ENCODE measurements around the gene RAI14.

Gene RAI14

GRCh38 chr5:34857161-34857560 lies 201.0 kb downstream of the RAI14 start:
- no peak for DNase-seq (ENCODE audit: low read depth)

- DNase-seq (ENCODE audit: low read depth), result no peak
These were observed 201.8 kb downstream of the RAI14 start for GRCh38 chr5:34857894-34858293.

- DNase-seq (ENCODE audit: low read depth), result no peak
These were observed 202.7 kb downstream of the RAI14 start for GRCh38 chr5:34858790-34859189.

GRCh38 chr5:34859253-34859652 lies 203.1 kb downstream of the RAI14 start:
- DNase-seq (ENCODE audit: low read depth), result no peak

- no peak for DNase-seq (ENCODE audit: low read depth)
These were observed 207.8 kb downstream of the RAI14 start for GRCh38 chr5:34863946-34864345.

GRCh38 chr5:34865091-34865490 lies 209.0 kb downstream of the RAI14 start:
- no peak for DNase-seq (ENCODE audit: low read depth)

GRCh38 chr5:34866989-34867471 lies 210.9 kb downstream of the RAI14 start:
- DNase-seq (ENCODE audit: low read depth), result no peak

GRCh38 chr5:34867660-34868059 lies 211.5 kb downstream of the RAI14 start:
- no peak for DNase-seq (ENCODE audit: low read depth)

GRCh38 chr5:34868791-34869190 lies 212.7 kb downstream of the RAI14 start:
- DNase-seq (ENCODE audit: low read depth), result no peak

- DNase-seq (ENCODE audit: low read depth), result no peak
These were observed 213.1 kb downstream of the RAI14 start for GRCh38 chr5:34869256-34869655.

GRCh38 chr5:34870382-34870781 lies 214.3 kb downstream of the RAI14 start:
- no peak for DNase-seq (ENCODE audit: low read depth)

- DNase-seq (ENCODE audit: low read depth), result no peak
These were observed 220.1 kb downstream of the RAI14 start for GRCh38 chr5:34876275-34876674.

- no peak for DNase-seq (ENCODE audit: low read depth)
These were observed 225.1 kb downstream of the RAI14 start for GRCh38 chr5:34881246-34881645.

All from stimulated activated CD8-positive, alpha-beta memory T cell treated with anti-CD3 and anti-CD28 coated beads, Interleukin-15, amount 100 ng/mL, for 1 hour (primary cell).